GM19351 (cell line): Measurements from ENCODE around the gene GPX4.
A peak's percentile ranks its signal among the peaks of the same experiment; 100 is the strongest.

ENCODE experiments used
- ATAC-seq: cut with Tn5 transposase; IDR thresholded peaks from one replicate; pipeline ENCODE4 v1.9.1; 2021; ENCODE audit warnings: mild to moderate bottlenecking, moderate library complexity; ENCODE audit not compliant: unreplicated experiment

Gene GPX4

GRCh38 chr19:1103708-1104310 lies at the start of gene GPX4:
TSS of gene GPX4 (plus strand) at chr19:1103994. CDS start at chr19:1104044, 50 bp downstream.
- ATAC-seq = peak; percentile 76

GRCh38 chr19:1054102-1055027 lies 49.4 kb upstream of the GPX4 start:
- no peak for ATAC-seq

- ATAC-seq = no peak
Measured at GRCh38 chr19:1055028-1055425, 48.8 kb upstream of the GPX4 start.

- ATAC-seq = no peak
Measured at GRCh38 chr19:1055886-1056620, 47.7 kb upstream of the GPX4 start.

GRCh38 chr19:1057176-1057855 lies 46.5 kb upstream of the GPX4 start:
- ATAC-seq = no peak

GRCh38 chr19:1058112-1058511 lies 45.7 kb upstream of the GPX4 start:
- no peak for ATAC-seq

GRCh38 chr19:1060689-1061088 lies 43.1 kb upstream of the GPX4 start:
- ATAC-seq = no peak

- no peak for ATAC-seq
Measured at GRCh38 chr19:1061987-1062386, 41.8 kb upstream of the GPX4 start.

- no peak for ATAC-seq
Measured at GRCh38 chr19:1062387-1063029, 41.3 kb upstream of the GPX4 start.

- ATAC-seq = no peak
Measured at GRCh38 chr19:1063030-1063908, 40.5 kb upstream of the GPX4 start.

GRCh38 chr19:1063909-1064660 lies 39.7 kb upstream of the GPX4 start:
- ATAC-seq = no peak

- ATAC-seq = no peak
Measured at GRCh38 chr19:1064661-1065605, 38.9 kb upstream of the GPX4 start.

GRCh38 chr19:1065606-1066109 lies 38.1 kb upstream of the GPX4 start:
- no peak for ATAC-seq

GRCh38 chr19:1066251-1066747 lies 37.5 kb upstream of the GPX4 start:
- no peak for ATAC-seq

- ATAC-seq = peak; percentile 52
Measured at GRCh38 chr19:1066748-1067340, 37.0 kb upstream of the GPX4 start, which contains the start of gene ARHGAP45. TSS of gene ARHGAP45 (plus strand) at chr19:1067167. CDS start at chr19:1067406, 239 bp downstream.

- peak; percentile 22 for ATAC-seq
Measured at GRCh38 chr19:1067341-1067957, 36.3 kb upstream of the GPX4 start.
